ENCODE measurements around the gene GXYLT2. TPM values are rescaled to one million over a fixed set of nuclear protein-coding genes. Genes with fewer than 3 reads are reported as not detected.

Gene GXYLT2
- total RNA-seq, 4 donors from 2014 or later, result 1.3 to 74.1 (median 18.5) TPM

- peaks cover 0 to 4% of the 10 kb centered on the region in 2 donors for H3K4me1 ChIP-seq
- intact Hi-C loops (cut with DNase I; ENCODE audit: low total_unique reads), result no loop called here
Observed at GRCh38 chr3:72889310-72890165, 1.7 kb downstream of the GXYLT2 start.

GRCh38 chr3:72890166-72890925, 2.5 kb downstream of the GXYLT2 start:
- H3K4me3 ChIP-seq, result no peak overlapping the region
- peak overlapping the region; percentile 92 for H3K27ac ChIP-seq
- H3K9me3 ChIP-seq, result no peaks in the 10 kb centered on the region
- no peaks in the 10 kb centered on the region for H3K36me3 ChIP-seq
- H3K4me1 ChIP-seq, result peaks cover 0 to 4% of the 10 kb centered on the region in 2 donors
- intact Hi-C loops (cut with DNase I; ENCODE audit: low total_unique reads), result no loop called here
- TF ChIP-seq POLR2A (IDR thresholded peaks at IDR 0.05), result no peak
- no peak for TF ChIP-seq CTCF (IDR thresholded peaks at IDR 0.05)
- no peaks in the 10 kb centered on the region for H3K27me3 ChIP-seq
- no peak for DNase-seq

More at GRCh38 chr3:72889310-72890165, 1.7 kb downstream of the GXYLT2 start:
- no peak for DNase-seq
- Histone ChIP-seq H3K27me3 (no peaks in the 10 kb centered on the region), H3K4me3 (peak overlapping the region in 1 of 2 donors; percentile 57), H3K27ac (peak overlapping the region; percentile 92), H3K36me3 (no peaks in the 10 kb centered on the region), H3K9me3 (no peaks in the 10 kb centered on the region)
- TF ChIP-seq POLR2A (IDR thresholded peaks at IDR 0.05) (no peak), CTCF (IDR thresholded peaks at IDR 0.05) (no peak)

- TF ChIP-seq POLR2A (IDR thresholded peaks at IDR 0.05) (no peak), CTCF (IDR thresholded peaks at IDR 0.05) (peak in 2 of 4 experiments; percentile 17 to 27)
- intact Hi-C loops (cut with DNase I; ENCODE audit: low total_unique reads), result no loop called here
Observed at GRCh38 chr3:72891053-72891855, 3.4 kb downstream of the GXYLT2 start.

GRCh38 chr3:72892081-72892775, 4.4 kb downstream of the GXYLT2 start:
- Histone ChIP-seq H3K4me3 (no peak overlapping the region), H3K27me3 (no peaks in the 10 kb centered on the region), H3K9me3 (no peaks in the 10 kb centered on the region), H3K36me3 (no peaks in the 10 kb centered on the region), H3K27ac (peak overlapping the region; percentile 92), H3K4me1 (peaks cover 0 to 8% of the 10 kb centered on the region in 2 donors)
- intact Hi-C loops (cut with DNase I; ENCODE audit: low total_unique reads), result no loop called here
- no peak for TF ChIP-seq CTCF (IDR thresholded peaks at IDR 0.05)
- TF ChIP-seq POLR2A (IDR thresholded peaks at IDR 0.05), result no peak
- DNase-seq, result peak; percentile 48 to 70

More at GRCh38 chr3:72891053-72891855, 3.4 kb downstream of the GXYLT2 start:
- Histone ChIP-seq H3K9me3 (no peaks in the 10 kb centered on the region), H3K27me3 (no peaks in the 10 kb centered on the region), H3K4me1 (peaks cover 0 to 4% of the 10 kb centered on the region in 2 donors), H3K4me3 (no peak overlapping the region), H3K27ac (peak overlapping the region; percentile 92), H3K36me3 (no peaks in the 10 kb centered on the region)
- peak; percentile 77 to 81 for DNase-seq

Measured in uterus (tissue), 4 donors.